Upper lobe of left lung (tissue), 6 donors: ENCODE results near the gene H2AZ2. TPM values are rescaled to one million over a fixed set of nuclear protein-coding genes. Genes with fewer than 3 reads are reported as not detected.
A peak's percentile ranks its signal among the peaks of the same experiment; 100 is the strongest.

Source experiments
- ATAC-seq, 2 donors: fragments of 200-7000 bp; cut with Tn5 transposase; one replicate each; pipeline ENCODE4 v1.9.1; 2022; ENCODE audit warnings: mild to moderate bottlenecking in 2 of 2, moderate library complexity in 2 of 2; ENCODE audit not compliant: low FRiP score in 2 of 2
- DNase-seq, 2 donors: peaks; one replicate each; pipeline ENCODE4 v3.0.0-alpha.2; 2019 to 2020
- H3K27ac ChIP-seq, 4 donors: fragments of 200-600 bp; sonication (generic); one replicate each; pipeline ENCODE4 v1.5.1; 2016 to 2019
- H3K27me3 ChIP-seq, 4 donors: fragments of 200-600 bp; sonication (generic); one replicate each; pipeline ENCODE4 v1.5.1; 2017 to 2019
- H3K36me3 ChIP-seq, 4 donors: fragments of 200-600 bp; sonication (generic); one replicate each; pipeline ENCODE4 v1.5.1; 2016 to 2019
- H3K4me1 ChIP-seq, 4 donors: fragments of 200-600 bp; sonication (generic); one replicate each; pipeline ENCODE4 v1.5.1; 2018 to 2019
- H3K4me3 ChIP-seq, 4 donors: fragments of 200-600 bp; sonication (generic); one replicate each; pipeline ENCODE4 v1.5.1; 2017 to 2019; ENCODE audit warnings: mild to moderate bottlenecking in 2 of 4, moderate library complexity in 1 of 4
- H3K9me3 ChIP-seq, 4 donors: fragments of 200-600 bp; sonication (generic); one replicate each; pipeline ENCODE4 v1.5.1; 2018 to 2019
- EP300 ChIP-seq, 4 donors: sonication (generic); formaldehyde crosslinking; IDR thresholded peaks; one replicate each; pipeline ENCODE4 v1.5.1; 2017; ENCODE audit warnings: antibody characterized with exemption in 4 of 4, control low read depth in 2 of 4
- POLR2A ChIP-seq, 4 donors: fragments of 450-650 bp; IDR thresholded peaks; one replicate each; pipeline ENCODE4 v1.5.1; 2016 to 2017; ENCODE audit warnings: antibody characterized with exemption in 4 of 4, mild to moderate bottlenecking in 2 of 4
- POLR2AphosphoS5 ChIP-seq, 2 donors: sonication (generic); formaldehyde crosslinking; IDR thresholded peaks; one replicate each; pipeline ENCODE4 v1.5.1; 2017; ENCODE audit warnings: antibody characterized with exemption in 2 of 2
- WGBS, 2 donors: methylation state at CpG; one replicate each; pipeline ENCODE4 v1.1.5; 2017 to 2018; 5-methylcytosine and 5-hydroxymethylcytosine counted together
- total RNA-seq, 6 donors: library from RNA; depleted of rRNA in 4 of 6; stranded (reverse); fragments of >200 nt in 4 of 6; gene quantifications; one replicate each; pipeline versions ENCODE4 v1.1.0 to v1.2.1, GENCODE V29; 2016 to 2021
- TF ChIP-seq, protein P1 (sequence below), 6 experiments: fragments of 450-650 bp in 4 of 6; fragments of 200-600 bp in 2 of 6; sonication (generic) in 2 of 6; IDR thresholded peaks; one replicate each; pipeline ENCODE4 v1.5.1; 2016 to 2019; ENCODE audit warnings: antibody characterized with exemption in 6 of 6
- donor health status: DM: no; HTN: no; CAD: no; lungs with moderate emphysema.
- donor health status: DM: no; HTN: yes; CAD: no; lungs with severe emphysema.

The H2AZ2 gene
- total RNA-seq, 6 donors from 2014 or later, result 46.1 to 151 (median 133) TPM

DNA sequence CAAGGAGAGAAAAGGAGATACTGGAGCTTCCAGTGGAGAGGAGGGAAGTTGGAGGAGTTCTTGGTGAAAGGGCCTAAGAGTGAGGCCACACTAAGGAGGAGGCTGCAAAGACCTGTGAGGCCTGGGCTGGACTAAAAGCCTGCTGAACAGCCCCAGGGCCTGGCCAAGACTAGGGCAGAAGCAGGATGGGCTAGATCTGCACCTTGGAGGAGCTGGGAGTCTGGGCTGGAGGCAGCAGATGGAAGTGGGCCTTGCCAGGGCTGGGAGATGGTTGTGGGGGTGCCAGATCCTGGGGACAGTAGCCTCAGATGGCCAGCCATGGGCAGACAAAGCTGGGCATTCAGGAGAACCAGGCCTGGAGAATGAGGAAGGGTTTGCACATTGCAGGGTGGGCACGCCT, 43.9 kb upstream of the H2AZ2 start:
- Histone ChIP-seq H3K27ac (peak overlapping the region in 1 of 4 donors; percentile 23), H3K9me3 (no peaks in the 10 kb centered on the region), H3K4me3 (no peak overlapping the region), H3K27me3 (no peaks in the 10 kb centered on the region), H3K36me3 (no peaks in the 10 kb centered on the region), H3K4me1 (no peaks in the 10 kb centered on the region)
- TF ChIP-seq POLR2A (IDR thresholded peaks at IDR 0.05) (no peak), EP300 (IDR thresholded peaks at IDR 0.05) (no peak), POLR2AphosphoS5 (IDR thresholded peaks at IDR 0.05) (no peak)
- TF ChIP-seq, protein P1, sequence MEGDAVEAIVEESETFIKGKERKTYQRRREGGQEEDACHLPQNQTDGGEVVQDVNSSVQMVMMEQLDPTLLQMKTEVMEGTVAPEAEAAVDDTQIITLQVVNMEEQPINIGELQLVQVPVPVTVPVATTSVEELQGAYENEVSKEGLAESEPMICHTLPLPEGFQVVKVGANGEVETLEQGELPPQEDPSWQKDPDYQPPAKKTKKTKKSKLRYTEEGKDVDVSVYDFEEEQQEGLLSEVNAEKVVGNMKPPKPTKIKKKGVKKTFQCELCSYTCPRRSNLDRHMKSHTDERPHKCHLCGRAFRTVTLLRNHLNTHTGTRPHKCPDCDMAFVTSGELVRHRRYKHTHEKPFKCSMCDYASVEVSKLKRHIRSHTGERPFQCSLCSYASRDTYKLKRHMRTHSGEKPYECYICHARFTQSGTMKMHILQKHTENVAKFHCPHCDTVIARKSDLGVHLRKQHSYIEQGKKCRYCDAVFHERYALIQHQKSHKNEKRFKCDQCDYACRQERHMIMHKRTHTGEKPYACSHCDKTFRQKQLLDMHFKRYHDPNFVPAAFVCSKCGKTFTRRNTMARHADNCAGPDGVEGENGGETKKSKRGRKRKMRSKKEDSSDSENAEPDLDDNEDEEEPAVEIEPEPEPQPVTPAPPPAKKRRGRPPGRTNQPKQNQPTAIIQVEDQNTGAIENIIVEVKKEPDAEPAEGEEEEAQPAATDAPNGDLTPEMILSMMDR (IDR thresholded peaks at IDR 0.05), result no peak
- no peak for ATAC-seq
- 95 to 100% methylated on average over 1 of the region's 1 CpG for WGBS, 2 donors
- no peak for DNase-seq

DNA sequence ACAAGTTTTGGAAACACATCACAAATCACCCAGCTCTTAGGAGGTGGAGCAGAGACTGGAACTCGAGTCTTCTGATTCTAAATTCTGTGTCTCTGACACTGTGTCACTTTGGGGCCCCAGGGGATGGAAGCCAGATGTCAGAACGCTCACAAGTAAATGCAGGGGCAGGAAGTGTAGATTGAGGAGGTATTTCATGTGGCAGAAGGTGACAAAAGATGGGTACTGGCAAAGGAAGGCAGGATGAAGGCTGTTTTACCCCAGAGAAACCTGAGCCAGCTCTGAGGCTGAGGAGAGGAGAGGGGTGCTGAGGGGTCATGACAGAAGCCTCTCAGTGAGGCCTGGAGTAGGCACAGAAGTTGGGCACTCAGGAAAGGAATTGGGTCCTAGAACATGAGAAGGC, 43.5 kb upstream of the H2AZ2 start:
- TF ChIP-seq, protein P1 (IDR thresholded peaks at IDR 0.05), result no peak
- no peak for TF ChIP-seq POLR2AphosphoS5 (IDR thresholded peaks at IDR 0.05)
- no peak for TF ChIP-seq POLR2A (IDR thresholded peaks at IDR 0.05)
- no peak for TF ChIP-seq EP300 (IDR thresholded peaks at IDR 0.05)
- H3K4me1 ChIP-seq, result peaks cover 0 to 3% (median 1%) of the 10 kb centered on the region in 4 donors
- H3K27ac ChIP-seq, result peak overlapping the region in 1 of 4 donors; percentile 23
- H3K9me3 ChIP-seq, result no peaks in the 10 kb centered on the region
- WGBS, 2 donors, result 43 to 58% methylated on average over 2 of the region's 2 CpGs
- no peak overlapping the region for H3K4me3 ChIP-seq
- ATAC-seq, result no peak
- no peak for DNase-seq
- H3K27me3 ChIP-seq, result no peaks in the 10 kb centered on the region
- no peaks in the 10 kb centered on the region for H3K36me3 ChIP-seq

- TF ChIP-seq, protein P1 (IDR thresholded peaks at IDR 0.05), result no peak
- TF ChIP-seq EP300 (IDR thresholded peaks at IDR 0.05) (no peak), POLR2AphosphoS5 (IDR thresholded peaks at IDR 0.05) (no peak), POLR2A (IDR thresholded peaks at IDR 0.05) (no peak)
- Histone ChIP-seq H3K4me1 (peaks cover under 1 to 12% (median 6%) of the 10 kb centered on the region in 4 donors), H3K27ac (no peak overlapping the region), H3K9me3 (no peaks in the 10 kb centered on the region), H3K4me3 (no peak overlapping the region), H3K36me3 (no peaks in the 10 kb centered on the region), H3K27me3 (no peaks in the 10 kb centered on the region)
- WGBS, 2 donors, result 80 to 87% methylated on average over 5 of the region's 5 CpGs
- no peak for DNase-seq
- ATAC-seq, result no peak
Measured at GRCh38 chr7:44889086-44889781, 41.3 kb upstream of the H2AZ2 start.

GRCh38 chr7:44887293-44887692, 39.4 kb upstream of the H2AZ2 start:
- DNase-seq, result no peak
- peak overlapping the region in 1 of 4 donors; percentile 7 for H3K27ac ChIP-seq
- peaks cover 20 to 31% (median 25%) of the 10 kb centered on the region in 4 donors for H3K4me1 ChIP-seq
- no peaks in the 10 kb centered on the region for H3K36me3 ChIP-seq
- H3K9me3 ChIP-seq, result no peaks in the 10 kb centered on the region
- WGBS, 2 donors, result 83 to 88% methylated on average over 6 of the region's 6 CpGs
- no peak overlapping the region for H3K4me3 ChIP-seq
- no peaks in the 10 kb centered on the region for H3K27me3 ChIP-seq
- ATAC-seq, result no peak
- TF ChIP-seq EP300 (IDR thresholded peaks at IDR 0.05), result no peak
- TF ChIP-seq, protein P1 (IDR thresholded peaks at IDR 0.05), result no peak
- no peak for TF ChIP-seq POLR2AphosphoS5 (IDR thresholded peaks at IDR 0.05)
- TF ChIP-seq POLR2A (IDR thresholded peaks at IDR 0.05), result no peak
